ENCODE data around the gene SNED1. TPM values are rescaled to one million over a fixed set of nuclear protein-coding genes. Genes with fewer than 3 reads are reported as not detected.

The SNED1 gene
- total RNA-seq, 1 donor from 2014 or later: 0.26 TPM

- DNase-seq (ENCODE audit: low read depth) (no peak), FAIRE-seq (no peak)
- Histone ChIP-seq H3K4me3 (ENCODE audit: low read depth, low read length) (no peak overlapping the region), H3K27me3 (ENCODE audit: control insufficient read depth, insufficient read depth, low read length) (no peaks in the 10 kb centered on the region), H3K36me3 (ENCODE audit: control insufficient read depth, insufficient read depth, low read length) (no peaks in the 10 kb centered on the region)
- TF ChIP-seq CTCF (IDR thresholded peaks at IDR 0.05; ENCODE audit: insufficient read depth, low read length, severe bottlenecking): no peak
Observed at GRCh38 chr2:241112046-241112445, 113.6 kb downstream of the SNED1 start.

GRCh38 chr2:241112592-241112991 lies 114.2 kb downstream of the SNED1 start:
- Histone ChIP-seq H3K27me3 (ENCODE audit: control insufficient read depth, insufficient read depth, low read length) (no peaks in the 10 kb centered on the region), H3K36me3 (ENCODE audit: control insufficient read depth, insufficient read depth, low read length) (no peaks in the 10 kb centered on the region), H3K4me3 (ENCODE audit: low read depth, low read length) (no peak overlapping the region)
- no peak for FAIRE-seq
- DNase-seq (ENCODE audit: low read depth): no peak
- TF ChIP-seq CTCF (IDR thresholded peaks at IDR 0.05; ENCODE audit: insufficient read depth, low read length, severe bottlenecking): no peak

- no peak for TF ChIP-seq CTCF (IDR thresholded peaks at IDR 0.05; ENCODE audit: insufficient read depth, low read length, severe bottlenecking)
- FAIRE-seq: no peak
- H3K36me3 ChIP-seq (ENCODE audit: control insufficient read depth, insufficient read depth, low read length): no peaks in the 10 kb centered on the region
Observed at GRCh38 chr2:241114836-241115235, 116.4 kb downstream of the SNED1 start.

GRCh38 chr2:241115361-241115760 lies 116.9 kb downstream of the SNED1 start:
- DNase-seq (ENCODE audit: low read depth): no peak
- Histone ChIP-seq H3K4me3 (ENCODE audit: low read depth, low read length) (no peak overlapping the region), H3K36me3 (ENCODE audit: control insufficient read depth, insufficient read depth, low read length) (no peaks in the 10 kb centered on the region), H3K27me3 (ENCODE audit: control insufficient read depth, insufficient read depth, low read length) (no peaks in the 10 kb centered on the region)
- no peak for TF ChIP-seq CTCF (IDR thresholded peaks at IDR 0.05; ENCODE audit: insufficient read depth, low read length, severe bottlenecking)
- peak; percentile 7 for FAIRE-seq

More at GRCh38 chr2:241114836-241115235, 116.4 kb downstream of the SNED1 start:
- H3K4me3 ChIP-seq (ENCODE audit: low read depth, low read length): no peak overlapping the region
- DNase-seq (ENCODE audit: low read depth): no peak
- no peaks in the 10 kb centered on the region for H3K27me3 ChIP-seq (ENCODE audit: control insufficient read depth, insufficient read depth, low read length)

- no peak for TF ChIP-seq CTCF (IDR thresholded peaks at IDR 0.05; ENCODE audit: insufficient read depth, low read length, severe bottlenecking)
- DNase-seq (ENCODE audit: low read depth) (no peak), FAIRE-seq (no peak)
- H3K36me3 ChIP-seq (ENCODE audit: control insufficient read depth, insufficient read depth, low read length): no peaks in the 10 kb centered on the region
- no peaks in the 10 kb centered on the region for H3K27me3 ChIP-seq (ENCODE audit: control insufficient read depth, insufficient read depth, low read length)
- H3K4me3 ChIP-seq (ENCODE audit: low read depth, low read length): no peak overlapping the region
Observed at GRCh38 chr2:241116606-241117560, 118.5 kb downstream of the SNED1 start.
